Brain pericyte (primary cell): Measurements from ENCODE around the gene NKX3-2.

ENCODE experiments used
- DNase-seq: peaks from one replicate; pipeline ENCODE4 v3.0.0-alpha.2; 2012; ENCODE audit warnings: low read depth, low spot score

NKX3-2 gene

DNA sequence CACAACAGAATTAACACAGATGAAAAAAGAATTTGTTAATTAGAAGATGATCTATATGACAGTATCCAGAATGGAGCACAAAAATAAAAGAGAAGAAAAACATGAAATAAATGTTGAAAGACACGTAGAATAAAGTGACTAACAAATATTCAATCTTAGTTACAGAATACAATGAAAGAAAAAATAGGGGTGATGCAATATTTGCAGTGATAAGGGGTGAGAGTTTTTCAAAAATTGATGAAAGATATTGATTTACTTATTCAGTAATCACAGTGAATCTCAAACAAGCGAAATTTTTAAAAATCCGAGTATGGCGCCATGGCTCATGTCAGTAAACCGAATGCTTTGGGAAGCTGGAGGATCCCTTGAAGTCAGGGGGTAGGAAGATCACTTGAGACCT, 39.9 kb downstream of the NKX3-2 start:
- no peak for DNase-seq

- no peak for DNase-seq
Observed at GRCh38 chr4:13498469-13498868, 45.8 kb downstream of the NKX3-2 start.

GRCh38 chr4:13496605-13497004, 47.7 kb downstream of the NKX3-2 start:
- DNase-seq, result no peak

DNA sequence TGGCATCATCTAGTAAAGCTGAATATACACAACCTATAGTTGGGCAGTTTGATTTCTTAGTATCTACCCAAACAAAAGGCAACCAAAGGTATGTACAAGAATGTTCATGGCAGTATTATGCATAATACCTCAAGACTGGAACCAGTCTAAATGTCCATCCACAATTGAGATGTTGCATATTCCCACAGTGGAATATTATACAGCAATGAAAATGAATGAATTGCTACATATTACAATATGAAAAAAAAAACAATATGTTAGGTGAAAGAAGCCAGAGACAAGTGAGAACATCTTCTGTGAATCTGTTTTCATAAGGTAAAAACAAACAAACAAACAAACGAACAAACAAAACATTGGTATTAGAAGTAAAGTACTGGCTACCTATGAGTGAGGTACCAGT, 48.6 kb downstream of the NKX3-2 start:
- DNase-seq, result no peak

- no peak for DNase-seq
Observed at GRCh38 chr4:13493793-13494192, 50.5 kb downstream of the NKX3-2 start.

GRCh38 chr4:13492747-13493146, 51.6 kb downstream of the NKX3-2 start:
- no peak for DNase-seq
